H9 (cell line): Measurements from ENCODE around the gene NGFR. TPM values are rescaled to one million over a fixed set of nuclear protein-coding genes. Genes with fewer than 3 reads are reported as not detected.

ENCODE experiments used
- DNase-seq: peaks from one replicate; pipeline ENCODE4 v3.0.0-alpha.2; 2017
- H2AFZ ChIP-seq: one replicate; pipeline ENCODE4 v1.6.1; 2013; ENCODE audit warnings: mild to moderate bottlenecking, low read length, control low read depth, moderate library complexity
- H2AK5ac ChIP-seq: 2 replicates; pipeline ENCODE4 v1.6.1; 2013; ENCODE audit warnings: low read length, control low read depth, mixed read lengths; ENCODE audit not compliant: insufficient read length
- H2BK120ac ChIP-seq: one replicate; pipeline ENCODE4 v1.6.1; 2013; ENCODE audit warnings: low read depth, mild to moderate bottlenecking, low read length, control low read depth, inconsistent platforms; ENCODE audit not compliant: poor library complexity, severe bottlenecking
- H2BK12ac ChIP-seq: 2 replicates; pipeline ENCODE4 v1.6.1; 2013; ENCODE audit warnings: low read length, control low read depth, mixed read lengths, low read depth; ENCODE audit not compliant: insufficient read length
- H2BK15ac ChIP-seq: 2 replicates; pipeline ENCODE4 v1.6.1; 2013; ENCODE audit warnings: low read depth, low read length, control low read depth
- H2BK20ac ChIP-seq: one replicate; pipeline ENCODE4 v1.6.1; 2013; ENCODE audit warnings: low read depth, mild to moderate bottlenecking, low read length, control low read depth, inconsistent platforms; ENCODE audit not compliant: poor library complexity, severe bottlenecking
- H2BK5ac ChIP-seq: 2 replicates; pipeline ENCODE4 v1.6.1; 2013; ENCODE audit warnings: low read length, control low read depth, mixed read lengths; ENCODE audit not compliant: insufficient read length
- H3K14ac ChIP-seq: 2 replicates; pipeline ENCODE4 v1.6.1; 2013; ENCODE audit warnings: low read length, control low read depth; ENCODE audit not compliant: insufficient read depth
- H3K18ac ChIP-seq: 2 replicates; pipeline ENCODE4 v1.6.1; 2013; ENCODE audit warnings: low read depth, mild to moderate bottlenecking, mixed read lengths, low read length, control low read depth; ENCODE audit not compliant: insufficient read length
- H3K23ac ChIP-seq: 2 replicates; pipeline ENCODE4 v1.6.1; 2013; ENCODE audit warnings: low read length, control low read depth, mixed read lengths, low read depth; ENCODE audit not compliant: insufficient read length
- H3K23me2 ChIP-seq: 2 replicates; pipeline ENCODE4 v1.6.1; 2013; ENCODE audit warnings: low read depth, mild to moderate bottlenecking, mixed read lengths, low read length, control low read depth; ENCODE audit not compliant: insufficient read length, poor library complexity, severe bottlenecking
- H3K27ac ChIP-seq: 2 replicates; pipeline ENCODE4 v1.5.1; 2013; ENCODE audit warnings: low read length, control low read depth, mixed read lengths, low read depth; ENCODE audit not compliant: insufficient read length
- H3K27me3 ChIP-seq: 2 replicates; pipeline ENCODE4 v1.6.1; 2013; ENCODE audit warnings: low read length, control low read depth, inconsistent platforms; ENCODE audit not compliant: insufficient read depth
- H3K4ac ChIP-seq: 2 replicates; pipeline ENCODE4 v1.6.1; 2013; ENCODE audit warnings: low read depth, mild to moderate bottlenecking, control low read depth, inconsistent platforms, low read length, moderate library complexity
- H3K4me1 ChIP-seq: 2 replicates; pipeline ENCODE4 v1.6.1; 2013; ENCODE audit warnings: low read length, control low read depth, inconsistent platforms; ENCODE audit not compliant: insufficient read depth
- H3K4me2 ChIP-seq: 2 replicates; pipeline ENCODE4 v1.6.1; 2013; ENCODE audit warnings: low read length, control low read depth, mixed read lengths; ENCODE audit not compliant: insufficient read length, insufficient read depth
- H3K56ac ChIP-seq: 2 replicates; pipeline ENCODE4 v1.6.1; 2013; ENCODE audit warnings: low read depth, mild to moderate bottlenecking, mixed read lengths, low read length, control low read depth; ENCODE audit not compliant: insufficient read length
- H3K79me1 ChIP-seq: 2 replicates; pipeline ENCODE4 v1.6.1; 2013; ENCODE audit warnings: low read depth, mild to moderate bottlenecking, moderate library complexity, low read length, control low read depth, inconsistent platforms; ENCODE audit not compliant: insufficient read depth, poor library complexity, severe bottlenecking
- H3K79me2 ChIP-seq: 2 replicates; pipeline ENCODE4 v1.6.1; 2013; ENCODE audit warnings: low read length, control low read depth, inconsistent platforms; ENCODE audit not compliant: insufficient read depth
- H3K9ac ChIP-seq: 2 replicates; pipeline ENCODE4 v1.6.1; 2013; ENCODE audit warnings: low read length, control low read depth, mixed read lengths; ENCODE audit not compliant: insufficient read length; ENCODE audit errors: extremely low read depth
- H3K9me3 ChIP-seq: one replicate; pipeline ENCODE4 v1.6.1; 2013; ENCODE audit warnings: low read depth, low read length, inconsistent platforms; ENCODE audit not compliant: control insufficient read depth
- H3T11ph ChIP-seq: one replicate; pipeline ENCODE4 v1.6.1; 2013; ENCODE audit warnings: mild to moderate bottlenecking, low read length, control low read depth, inconsistent platforms
- H4K20me1 ChIP-seq: one replicate; pipeline ENCODE4 v1.6.1; 2013; ENCODE audit not compliant: control insufficient read depth, insufficient read length, insufficient read depth
- H4K5ac ChIP-seq: 2 replicates; pipeline ENCODE4 v1.6.1; 2013; ENCODE audit warnings: low read depth, mild to moderate bottlenecking, mixed read lengths, low read length, control low read depth; ENCODE audit not compliant: insufficient read length
- H4K8ac ChIP-seq: replicated peaks from 2 replicates; pipeline ENCODE4 v1.6.1; 2013; ENCODE audit warnings: low read length, control low read depth, mixed read lengths, low read depth; ENCODE audit not compliant: insufficient read length
- H4K91ac ChIP-seq: 2 replicates; pipeline ENCODE4 v1.6.1; 2013; ENCODE audit warnings: low read depth, mild to moderate bottlenecking, moderate library complexity, mixed read lengths, low read length, control low read depth; ENCODE audit not compliant: insufficient read length
- H3K27ac Mint-ChIP-seq, 3 experiments: 2 replicates in 2 of 3; 3 replicates in 1 of 3; pipeline ENCODE4 v1.8.0; 2020 to 2021; ENCODE audit warnings: mixed read lengths in 3 of 3, mild to moderate bottlenecking in 1 of 3, moderate library complexity in 1 of 3
- H3K27me3 Mint-ChIP-seq: 2 replicates; pipeline ENCODE4 v1.8.0; 2021; ENCODE audit warnings: low read depth, mild to moderate bottlenecking, moderate library complexity, mixed read lengths
- H3K36me3 Mint-ChIP-seq, 3 experiments: 2 replicates in 2 of 3; 3 replicates in 1 of 3; pipeline ENCODE4 v1.8.0; 2020 to 2021; ENCODE audit warnings: low read depth in 3 of 3, mixed read lengths in 3 of 3; ENCODE audit not compliant: insufficient read depth in 1 of 3
- H3K4me1 Mint-ChIP-seq, 2 experiments: 2 replicates each; pipeline ENCODE4 v1.8.0; 2020; ENCODE audit warnings: mixed read lengths in 2 of 2
- H3K4me3 Mint-ChIP-seq, 2 experiments: 2 replicates in 1 of 2; 3 replicates in 1 of 2; pipeline ENCODE4 v1.8.0; 2020 to 2021; ENCODE audit warnings: mild to moderate bottlenecking in 2 of 2, mixed read lengths in 2 of 2, moderate library complexity in 1 of 2
- H3K9me3 Mint-ChIP-seq, 2 experiments: 2 replicates in 1 of 2; 3 replicates in 1 of 2; pipeline ENCODE4 v1.8.0; 2020; ENCODE audit warnings: mild to moderate bottlenecking in 2 of 2, mixed read lengths in 2 of 2, moderate library complexity in 1 of 2
- CTCF ChIP-seq: fragments of 200-600 bp; sonication (generic); conservative IDR thresholded peaks from 3 replicates; pipeline ENCODE4 v1.8.0; 2021; ENCODE audit warnings: antibody characterized with exemption, mild to moderate bottlenecking
- WGBS: extraction: QIAGEN DNeasy Blood & Tissue Kit; methylation state at CpG from one replicate; pipeline ENCODE4 v1.1.7; 2013; ENCODE audit warnings: missing lambda C conversion rate, low lambda C conversion rate, mixed read lengths; ENCODE audit not compliant: insufficient read length; ENCODE audit errors: extremely low coverage; 5-methylcytosine and 5-hydroxymethylcytosine counted together
- total RNA-seq: library from RNA; stranded (reverse); gene quantifications from 2 replicates; pipeline ENCODE4 v1.2.1, GENCODE V29; 2021

NGFR gene
- total RNA-seq, 1 experiment from 2014 or later: 9.6 TPM

- no peak overlapping the region for H3K56ac ChIP-seq
- Mint-ChIP-seq H3K27me3 (peaks cover 89% of the 10 kb centered on the region), H3K36me3 (no peaks in the 10 kb centered on the region; a peak in 2 of 7 replicates), H3K27ac (no peak overlapping the region), H3K4me1 (peaks cover 25 to 45% of the 10 kb centered on the region in 2 experiments), H3K4me3 (peak overlapping the region; percentile 65 to 81), H3K9me3 (no peaks in the 10 kb centered on the region; a peak in 1 of 5 replicates)
- H3K4me2 ChIP-seq: peak overlapping the region; percentile 60
- H3K27me3 ChIP-seq: peaks cover 9% of the 10 kb centered on the region
- no peak overlapping the region for H4K5ac ChIP-seq
- no peaks in the 10 kb centered on the region; the same call in 1 of the 2 replicates for H3K4me1 ChIP-seq
- TF ChIP-seq CTCF: no peak
- no peak overlapping the region for H2BK120ac ChIP-seq
- peaks cover 26% of the 10 kb centered on the region for H3K23me2 ChIP-seq
- no peaks in the 10 kb centered on the region for H3K79me1 ChIP-seq
- no peak overlapping the region for H2AFZ ChIP-seq
- no peak overlapping the region for H2BK20ac ChIP-seq
- no CpG with 5 or more reads among the region's 17 CpGs for WGBS
- no peak overlapping the region for H3K4ac ChIP-seq
- no peak overlapping the region for H3T11ph ChIP-seq
- H4K8ac ChIP-seq: no peak overlapping the region
- H2BK5ac ChIP-seq: no peak overlapping the region
- H3K79me2 ChIP-seq: no peaks in the 10 kb centered on the region
- H2AK5ac ChIP-seq: no peak overlapping the region
- H4K91ac ChIP-seq: no peak overlapping the region
- H3K9me3 ChIP-seq: no peaks in the 10 kb centered on the region
- no peak for DNase-seq
- no peak overlapping the region for H3K23ac ChIP-seq
- H2BK15ac ChIP-seq: no peak overlapping the region
- no peak overlapping the region for H3K27ac ChIP-seq
- no peak overlapping the region for H2BK12ac ChIP-seq
- no peak overlapping the region for H3K14ac ChIP-seq
- H4K20me1 ChIP-seq: no peaks in the 10 kb centered on the region
- H3K18ac ChIP-seq: no peak overlapping the region
- H3K9ac ChIP-seq: no peak overlapping the region
These were observed 601 bp upstream of the NGFR start for GRCh38 chr17:49494399-49494985.
